Nephron (organoid): ENCODE results near the gene RAPGEF4.

Source experiments
- H3K27ac Mint-ChIP-seq, 3 experiments: 2 replicates each; pipeline ENCODE4 v1.8.0; 2020; ENCODE audit warnings: mixed read lengths in 3 of 3, mild to moderate bottlenecking in 2 of 3, moderate library complexity in 1 of 3
- H3K27me3 Mint-ChIP-seq: 2 replicates; pipeline ENCODE4 v1.8.0; 2021; ENCODE audit warnings: low read depth, mild to moderate bottlenecking, moderate library complexity, mixed read lengths
- H3K36me3 Mint-ChIP-seq: 2 replicates; pipeline ENCODE4 v1.8.0; 2020; ENCODE audit warnings: low read depth, mixed read lengths
- H3K4me1 Mint-ChIP-seq: 2 replicates; pipeline ENCODE4 v1.8.0; 2020; ENCODE audit warnings: mixed read lengths
- H3K4me3 Mint-ChIP-seq, 3 experiments: 2 replicates each; pipeline ENCODE4 v1.8.0; 2020; ENCODE audit warnings: mild to moderate bottlenecking in 3 of 3, mixed read lengths in 3 of 3, moderate library complexity in 2 of 3
- H3K9me3 Mint-ChIP-seq: 2 replicates; pipeline ENCODE4 v1.8.0; 2020; ENCODE audit warnings: mixed read lengths
- CTCF ChIP-seq, 3 experiments: fragments of 200-600 bp; sonication (generic); IDR thresholded peaks; one replicate each; pipeline ENCODE4 v1.5.0; 2021; ENCODE audit warnings: antibody characterized with exemption in 3 of 3; ENCODE audit not compliant: unreplicated experiment in 3 of 3

RAPGEF4 gene

DNA sequence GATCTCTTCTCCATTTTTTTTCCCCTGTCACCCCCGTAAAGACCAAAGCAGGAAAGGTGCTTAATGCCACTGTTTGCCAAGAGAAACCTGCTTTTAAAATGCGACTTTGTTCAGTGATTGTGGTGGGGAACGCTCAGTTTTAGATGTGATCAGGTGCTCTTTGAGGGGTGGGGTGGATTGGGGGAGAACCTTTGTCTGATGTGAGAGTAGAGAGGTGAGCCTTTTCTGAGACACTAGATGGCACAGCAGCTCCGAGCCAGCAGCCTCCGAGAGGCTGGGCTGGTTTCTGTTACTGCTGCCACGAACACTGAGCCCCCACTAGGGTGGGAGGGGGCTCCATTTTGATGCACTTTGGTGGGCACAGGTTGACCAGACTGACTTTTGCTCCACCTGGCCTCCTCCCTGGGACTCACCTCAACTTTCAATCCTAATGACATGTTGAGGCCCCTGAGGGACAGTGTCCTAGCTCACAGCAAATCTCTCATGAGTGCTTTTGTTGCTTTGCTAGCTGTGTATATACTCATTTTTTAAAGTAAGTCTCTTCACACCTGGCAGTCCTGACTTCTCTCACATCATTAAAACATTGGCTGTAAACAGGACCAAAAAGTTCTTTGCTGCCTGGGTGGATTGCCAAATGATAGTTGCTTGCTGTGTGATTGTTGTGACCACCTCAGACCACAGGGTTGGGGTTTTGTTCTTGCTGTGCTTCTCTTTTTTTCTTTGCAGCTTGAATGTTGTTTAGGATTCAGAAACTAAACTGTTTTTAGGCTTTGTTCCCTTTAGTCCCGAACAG is 241.8 kb downstream of the RAPGEF4 start:
- H3K36me3 Mint-ChIP-seq, result no peaks in the 10 kb centered on the region
- TF ChIP-seq CTCF (IDR thresholded peaks at IDR 0.05; ENCODE audit: unreplicated experiment in 3 of 3), result no peak
- H3K27me3 Mint-ChIP-seq, result no peaks in the 10 kb centered on the region
- no peaks in the 10 kb centered on the region for H3K9me3 Mint-ChIP-seq
- H3K4me3 Mint-ChIP-seq, result no peak overlapping the region
- peaks cover 9% of the 10 kb centered on the region for H3K4me1 Mint-ChIP-seq
- H3K27ac Mint-ChIP-seq, result no peak overlapping the region

DNA sequence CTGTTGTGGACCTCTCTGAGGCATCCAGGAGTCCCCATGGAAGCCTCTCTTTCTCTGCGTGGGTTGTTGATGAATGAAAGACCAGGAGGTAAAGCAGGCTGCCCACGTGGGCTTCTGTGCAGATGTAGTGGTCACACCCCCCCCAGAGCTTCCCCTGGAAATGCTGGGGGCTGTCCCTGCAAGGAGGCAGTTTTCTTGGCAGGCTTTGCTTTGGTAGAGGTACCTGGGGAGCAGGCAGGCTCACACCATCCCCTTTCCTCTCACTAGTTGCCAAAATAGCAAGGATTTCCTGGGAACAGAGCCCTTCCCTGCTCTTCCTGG is 242.4 kb downstream of the RAPGEF4 start:
- no peaks in the 10 kb centered on the region for H3K9me3 Mint-ChIP-seq
- H3K4me3 Mint-ChIP-seq, result no peak overlapping the region
- H3K27me3 Mint-ChIP-seq, result no peaks in the 10 kb centered on the region
- H3K36me3 Mint-ChIP-seq, result no peaks in the 10 kb centered on the region
- TF ChIP-seq CTCF (IDR thresholded peaks at IDR 0.05; ENCODE audit: unreplicated experiment in 3 of 3), result no peak
- H3K4me1 Mint-ChIP-seq, result peaks cover 9% of the 10 kb centered on the region
- no peak overlapping the region for H3K27ac Mint-ChIP-seq

GRCh38 chr2:172985139-172985892 is 249.7 kb downstream of the RAPGEF4 start:
- Mint-ChIP-seq H3K27ac (no peak overlapping the region), H3K36me3 (no peaks in the 10 kb centered on the region), H3K4me1 (no peaks in the 10 kb centered on the region), H3K4me3 (no peak overlapping the region), H3K27me3 (no peaks in the 10 kb centered on the region), H3K9me3 (no peaks in the 10 kb centered on the region)
- no peak for TF ChIP-seq CTCF (IDR thresholded peaks at IDR 0.05; ENCODE audit: unreplicated experiment in 3 of 3)

DNA sequence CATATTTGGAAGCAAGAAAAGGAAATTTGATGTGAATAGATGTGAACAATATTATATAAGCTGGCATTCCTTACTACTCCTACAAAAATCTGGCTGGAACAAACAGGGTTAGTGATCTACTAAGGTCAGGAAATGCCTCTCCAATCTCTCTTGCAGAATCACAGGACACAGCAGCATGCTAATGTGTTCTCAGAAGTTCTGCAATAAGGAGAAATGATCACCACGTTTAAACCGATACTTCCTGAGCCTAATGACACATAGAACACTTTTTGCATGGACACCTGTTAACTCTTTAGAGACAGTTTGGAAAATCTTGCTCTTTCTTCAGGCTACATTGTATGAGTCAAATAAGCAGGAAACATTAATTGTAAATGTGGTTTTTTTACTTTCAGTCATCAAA is 250.4 kb downstream of the RAPGEF4 start:
- H3K36me3 Mint-ChIP-seq, result no peaks in the 10 kb centered on the region
- H3K27me3 Mint-ChIP-seq, result no peaks in the 10 kb centered on the region
- no peak for TF ChIP-seq CTCF (IDR thresholded peaks at IDR 0.05; ENCODE audit: unreplicated experiment in 3 of 3)
- H3K9me3 Mint-ChIP-seq, result no peaks in the 10 kb centered on the region
- no peak overlapping the region for H3K4me3 Mint-ChIP-seq
- H3K27ac Mint-ChIP-seq, result no peak overlapping the region
- H3K4me1 Mint-ChIP-seq, result no peaks in the 10 kb centered on the region

DNA sequence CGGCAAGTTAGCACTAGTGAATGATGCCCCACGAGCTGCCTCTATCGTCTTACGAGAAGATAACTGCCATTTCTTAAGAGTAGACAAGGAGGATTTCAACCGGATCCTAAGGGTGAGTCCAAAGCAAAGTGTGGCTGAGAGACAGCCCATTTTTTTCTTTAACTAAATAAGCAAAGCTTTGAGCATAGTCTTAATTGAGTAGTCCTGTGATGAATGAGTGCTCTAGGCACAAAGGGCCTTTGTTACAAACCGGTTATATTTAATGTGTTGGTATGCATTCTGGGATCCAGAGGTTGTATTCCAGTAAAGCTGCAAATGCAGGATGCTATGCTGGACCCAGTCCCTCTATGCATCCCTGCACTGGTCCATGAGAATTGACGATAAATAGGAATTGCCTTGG is 253.1 kb downstream of the RAPGEF4 start:
- Mint-ChIP-seq H3K9me3 (no peaks in the 10 kb centered on the region), H3K27ac (no peak overlapping the region), H3K27me3 (no peaks in the 10 kb centered on the region), H3K36me3 (no peaks in the 10 kb centered on the region), H3K4me3 (no peak overlapping the region), H3K4me1 (no peaks in the 10 kb centered on the region)
- no peak for TF ChIP-seq CTCF (IDR thresholded peaks at IDR 0.05; ENCODE audit: unreplicated experiment in 3 of 3)

DNA sequence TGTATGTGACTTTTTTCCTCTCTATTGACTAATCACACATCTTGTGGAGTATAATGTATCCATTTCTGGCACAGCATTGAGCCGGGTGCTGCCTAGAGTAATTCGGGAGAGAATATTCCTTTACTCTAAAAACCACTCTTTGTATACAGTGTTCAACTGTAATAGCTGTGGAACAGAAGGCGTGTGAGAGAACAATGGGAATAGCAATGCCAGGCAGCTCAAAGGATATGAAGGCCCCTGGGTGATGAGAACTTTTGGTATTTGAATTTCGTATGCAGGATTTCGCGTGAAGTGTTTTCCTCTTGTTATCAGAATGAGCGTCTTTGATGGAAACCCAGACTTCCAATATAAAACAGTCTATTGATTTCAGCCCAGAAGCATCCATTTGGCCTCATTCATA is 255.4 kb downstream of the RAPGEF4 start:
- no peaks in the 10 kb centered on the region for H3K36me3 Mint-ChIP-seq
- no peaks in the 10 kb centered on the region for H3K27me3 Mint-ChIP-seq
- no peaks in the 10 kb centered on the region for H3K9me3 Mint-ChIP-seq
- H3K27ac Mint-ChIP-seq, result no peak overlapping the region
- TF ChIP-seq CTCF (IDR thresholded peaks at IDR 0.05; ENCODE audit: unreplicated experiment in 3 of 3), result no peak
- H3K4me1 Mint-ChIP-seq, result peaks cover 12% of the 10 kb centered on the region
- H3K4me3 Mint-ChIP-seq, result no peak overlapping the region
